AG09309 (cell line): ENCODE results near the gene TBRG1.

Experiments used
- DNase-seq: peaks from one replicate; pipeline ENCODE4 v3.0.0-alpha.2; 2010; ENCODE audit warnings: low read depth
- H3K4me3 ChIP-seq: 2 replicates; pipeline ENCODE4 v1.5.1; 2011; ENCODE audit warnings: mild to moderate bottlenecking, low read depth, low read length, moderate library complexity; ENCODE audit not compliant: control insufficient read depth
- CTCF ChIP-seq: IDR thresholded peaks from 2 replicates; pipeline ENCODE4 v1.5.1; 2011; ENCODE audit warnings: mild to moderate bottlenecking, low read depth, low read length, inconsistent platforms; ENCODE audit not compliant: insufficient read depth, control insufficient read depth; ENCODE audit errors: missing control alignments

The TBRG1 gene

GRCh38 chr11:124669193-124669592 lies 46.5 kb downstream of the TBRG1 start:
- TF ChIP-seq CTCF, result peak; percentile 80
- no peak overlapping the region for H3K4me3 ChIP-seq
- no peak for DNase-seq

GRCh38 chr11:124670732-124671131 lies 48.1 kb downstream of the TBRG1 start:
- no peak for TF ChIP-seq CTCF
- DNase-seq, result no peak
- no peak overlapping the region for H3K4me3 ChIP-seq

GRCh38 chr11:124672536-124673215 lies 50.0 kb downstream of the TBRG1 start:
- DNase-seq, result no peak
- peak overlapping the region; percentile 83 for H3K4me3 ChIP-seq
- no peak for TF ChIP-seq CTCF

- peak within 1 kb of the TSS; percentile 83 for H3K4me3 ChIP-seq
- TF ChIP-seq CTCF, result no peak
- DNase-seq, result peak; percentile 87
Observed at GRCh38 chr11:124673333-124674167, 50.9 kb downstream of the TBRG1 start, which contains the start of the genes SIAE and SPA17. Gene SIAE, minus strand, starts transcription at chr11:124673739. Its CDS starts 31 bp downstream, at chr11:124673708. Gene SPA17, plus strand, starts transcription at chr11:124673904. Its CDS starts 1,361 bp downstream, at chr11:124675265.

GRCh38 chr11:124674168-124674517 lies 51.5 kb downstream of the TBRG1 start:
- peak overlapping the region; percentile 83 for H3K4me3 ChIP-seq
- no peak for TF ChIP-seq CTCF
- DNase-seq, result no peak

- DNase-seq, result no peak
- TF ChIP-seq CTCF, result no peak
Observed at GRCh38 chr11:124674571-124674970, 51.9 kb downstream of the TBRG1 start.

More at GRCh38 chr11:124674571-124674970, 51.9 kb downstream of the TBRG1 start:
- H3K4me3 ChIP-seq, result peak overlapping the region; percentile 83
